ENCODE measurements around the gene LGALS3. TPM values are rescaled to one million over a fixed set of nuclear protein-coding genes. Genes with fewer than 3 reads are reported as not detected.
A peak's percentile ranks its signal among the peaks of the same experiment; 100 is the strongest.

The LGALS3 gene
- polyA plus RNA-seq, 10 donors, result 26.6 to 80.8 (median 36.5) TPM

DNA sequence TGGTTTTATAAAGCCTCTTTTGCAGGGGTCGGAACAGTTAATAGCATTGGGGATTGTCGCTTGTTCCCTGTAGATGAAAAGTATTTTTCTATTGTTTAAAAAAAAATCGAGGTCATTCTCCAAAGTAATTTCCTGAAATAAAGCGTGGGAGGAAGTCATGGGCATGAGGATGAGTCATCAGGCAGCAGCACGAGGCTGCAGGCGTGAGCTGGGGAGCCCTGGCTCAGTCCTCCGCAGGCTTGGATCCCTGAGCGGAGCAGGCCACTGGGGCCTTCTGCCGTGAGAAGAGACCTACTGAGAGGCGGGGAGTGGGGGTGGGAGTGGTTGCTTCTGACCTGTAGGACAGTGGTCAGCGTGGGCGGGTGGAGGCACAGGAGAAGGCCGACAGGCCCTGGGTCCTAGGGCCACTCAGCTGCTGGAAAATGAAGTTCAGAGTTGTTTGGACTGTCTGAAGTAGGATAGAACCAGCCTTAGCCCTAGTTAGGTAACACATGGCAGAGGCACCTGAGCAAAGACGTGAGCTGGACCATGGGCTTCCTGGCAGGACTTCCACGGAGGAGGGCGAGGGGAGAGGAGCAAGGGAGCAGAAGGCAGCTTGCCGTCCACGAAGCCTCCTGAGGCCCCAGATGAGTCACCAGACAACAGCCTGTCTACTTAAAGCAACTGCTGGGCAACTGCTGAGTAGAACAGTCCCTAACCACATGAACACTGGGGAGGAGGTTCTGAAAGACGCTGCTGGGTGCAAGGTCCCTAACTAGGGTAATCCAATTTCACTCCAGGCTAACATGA, 21.1 kb upstream of the LGALS3 start:
- peak; percentile 76 to 87 (median 81) for DNase-seq

DNA sequence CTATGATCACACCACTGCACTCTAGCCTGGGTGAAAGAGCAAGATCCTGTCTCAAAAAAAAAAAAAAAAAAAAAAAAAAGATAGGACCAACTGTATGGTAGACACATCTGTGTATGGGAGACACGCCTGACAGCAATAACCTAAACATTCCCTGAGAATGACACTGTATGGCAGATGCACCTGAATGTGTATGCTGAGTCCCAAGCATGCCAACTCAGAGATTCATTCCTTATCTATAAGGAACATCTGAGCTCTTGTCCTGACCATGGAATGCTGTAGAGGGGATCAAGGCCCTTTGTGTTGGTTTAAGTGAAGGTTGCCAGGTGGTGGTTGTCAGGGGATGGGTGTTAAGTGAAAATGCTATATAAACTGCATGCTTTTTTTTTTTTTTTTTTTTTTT, 19.2 kb upstream of the LGALS3 start:
- no peak for DNase-seq

DNA sequence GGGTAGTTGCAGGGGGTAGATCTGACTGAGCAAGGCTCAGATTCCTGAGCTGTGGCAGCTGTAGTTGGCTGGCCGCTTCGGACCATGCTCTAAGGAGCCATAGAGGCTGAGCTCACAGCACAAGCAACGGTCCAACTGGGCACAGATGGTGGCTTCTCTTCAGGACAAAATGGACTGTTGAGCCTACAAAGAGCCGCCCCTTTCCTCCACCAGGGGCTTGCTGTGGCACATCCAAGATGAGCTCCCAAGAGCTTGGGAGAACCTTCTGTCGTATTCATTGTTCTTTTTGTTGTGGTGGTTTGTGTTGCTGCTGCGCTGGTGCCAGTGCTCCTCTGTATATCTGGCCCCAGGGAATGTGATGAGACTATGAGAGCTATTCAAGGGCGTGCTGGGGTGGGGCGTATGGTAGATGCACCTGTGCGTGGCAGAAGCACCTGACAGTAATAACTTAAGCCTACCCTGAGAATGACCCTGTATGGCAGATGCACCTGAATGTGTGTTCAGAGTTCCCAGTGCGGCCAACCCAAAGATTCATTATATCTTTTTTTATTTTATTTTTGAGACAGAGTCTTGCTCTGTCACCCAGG, 17.8 kb upstream of the LGALS3 start:
- no peak for DNase-seq

DNA sequence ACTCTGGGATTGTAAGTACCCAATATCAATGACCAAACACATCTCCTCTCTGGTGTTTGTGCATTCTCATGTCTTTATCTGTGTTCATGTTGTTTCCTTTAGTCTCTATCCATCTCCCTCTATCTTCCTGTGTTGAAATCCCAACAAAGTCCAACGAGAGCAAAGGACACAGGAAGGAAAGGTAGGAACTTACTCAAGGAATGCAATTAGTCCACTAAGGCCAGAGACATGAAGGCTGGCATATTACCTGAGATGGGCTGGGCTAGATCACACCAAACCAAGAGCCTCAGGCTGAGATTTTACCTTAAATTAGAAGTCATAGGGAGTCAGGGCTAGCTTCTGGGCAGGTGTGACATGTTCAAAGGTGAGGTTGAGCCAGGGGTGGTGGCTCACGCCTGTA, 14.3 kb upstream of the LGALS3 start:
- DNase-seq, result no peak

DNA sequence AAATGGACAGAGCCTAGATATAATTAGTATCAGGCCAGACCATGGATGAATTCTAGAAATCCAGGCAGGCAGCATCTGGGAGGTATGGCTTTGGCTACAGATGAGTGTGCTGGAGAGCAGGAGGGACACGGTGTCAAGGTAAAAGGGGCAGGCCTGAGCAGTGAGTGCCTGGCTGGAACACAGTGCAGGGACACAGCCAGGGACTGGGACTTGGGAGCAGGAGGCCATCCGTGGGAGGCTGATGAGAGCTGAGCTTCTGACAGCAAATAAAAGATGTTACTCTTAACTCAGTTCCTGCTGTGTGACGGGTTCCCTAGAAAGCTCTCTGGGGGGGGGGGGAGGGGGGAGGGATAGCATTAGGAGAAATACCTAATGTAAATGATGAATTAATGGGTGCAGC, 13.6 kb upstream of the LGALS3 start:
- DNase-seq, result no peak

DNA sequence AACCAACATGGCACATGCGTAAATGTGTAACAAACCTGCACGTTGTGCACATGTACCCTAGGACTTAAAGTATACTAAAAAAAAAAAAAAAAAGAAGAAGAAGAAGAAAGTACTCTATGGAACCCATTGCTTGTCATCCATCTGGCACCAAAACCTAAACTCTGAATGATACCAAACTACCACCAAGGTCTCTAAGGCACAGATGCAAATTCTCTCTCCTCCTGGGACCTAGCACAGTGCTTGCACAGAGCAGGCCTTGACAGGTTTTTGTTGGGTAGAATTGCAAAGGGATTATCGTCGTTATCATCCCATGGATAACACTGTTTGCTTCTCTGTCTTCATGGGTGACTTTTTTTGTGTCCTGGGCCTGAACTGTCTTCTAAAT, 13.2 kb upstream of the LGALS3 start:
- no peak for DNase-seq

DNA sequence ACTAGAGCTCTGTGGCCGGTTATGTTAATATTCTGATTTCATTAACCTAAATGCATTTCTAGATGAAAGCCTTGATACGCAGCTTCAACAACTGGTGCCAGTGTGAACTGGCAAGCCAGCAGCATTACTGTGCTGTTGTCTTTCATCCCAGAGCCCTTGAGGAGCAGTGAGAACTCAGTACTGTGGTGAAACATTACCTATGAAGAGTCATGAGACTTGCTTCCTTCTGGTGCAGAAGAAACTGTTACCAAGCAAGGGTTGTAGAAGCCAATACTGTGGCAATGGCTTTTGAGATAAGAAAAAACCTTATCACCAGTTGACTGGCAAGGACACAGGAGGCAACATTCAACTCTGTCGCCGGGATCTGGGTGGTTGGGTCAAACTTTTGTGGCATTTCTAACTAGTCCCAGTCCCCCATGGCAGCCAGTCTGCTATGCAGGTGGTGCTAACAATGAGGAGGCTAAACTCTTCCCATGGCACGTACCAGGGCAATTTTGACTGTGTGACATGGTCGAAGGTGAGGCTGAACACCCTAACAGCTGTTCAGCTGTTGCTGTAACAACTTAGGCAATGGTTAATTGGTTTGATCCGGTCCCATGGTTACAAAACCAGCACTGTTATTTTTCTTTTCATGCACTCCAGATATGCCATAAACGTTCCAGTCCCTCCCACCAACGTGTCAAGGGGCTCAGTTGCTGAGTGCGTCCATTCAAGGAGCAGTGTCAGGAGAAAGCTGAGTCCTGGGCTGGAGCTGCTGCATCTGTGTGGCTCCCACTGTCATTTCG, 12.6 kb upstream of the LGALS3 start:
- DNase-seq, result no peak

DNA sequence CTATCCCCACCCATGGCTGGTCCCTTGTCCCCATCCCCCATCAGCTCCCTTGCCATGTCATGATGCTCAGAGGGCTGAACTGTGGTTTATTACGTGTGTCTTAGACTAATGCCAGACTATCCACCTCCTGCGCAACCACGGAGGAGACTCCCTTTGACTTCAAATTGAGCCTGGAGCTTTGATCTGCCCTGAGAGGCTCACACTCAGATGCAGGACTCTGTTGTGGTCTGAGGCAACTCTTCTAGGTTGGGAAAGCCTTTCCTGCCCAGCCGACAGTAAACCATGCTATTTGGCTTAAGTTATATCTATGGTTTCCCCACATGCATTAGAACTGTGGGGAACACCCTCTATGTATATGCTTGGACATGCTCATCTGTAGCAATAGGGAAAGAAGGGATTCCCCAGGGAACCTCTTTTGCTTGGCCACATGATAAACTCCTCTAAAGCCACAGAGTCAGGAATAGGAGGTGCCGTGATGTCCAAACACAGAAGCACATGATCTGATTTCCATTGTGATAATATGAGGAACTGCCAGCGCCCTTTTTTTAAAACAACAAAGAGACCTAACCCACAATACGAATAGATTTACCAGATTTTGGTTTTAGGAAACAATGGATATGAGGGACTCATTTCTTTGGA, 11.1 kb upstream of the LGALS3 start:
- no peak for DNase-seq

DNA sequence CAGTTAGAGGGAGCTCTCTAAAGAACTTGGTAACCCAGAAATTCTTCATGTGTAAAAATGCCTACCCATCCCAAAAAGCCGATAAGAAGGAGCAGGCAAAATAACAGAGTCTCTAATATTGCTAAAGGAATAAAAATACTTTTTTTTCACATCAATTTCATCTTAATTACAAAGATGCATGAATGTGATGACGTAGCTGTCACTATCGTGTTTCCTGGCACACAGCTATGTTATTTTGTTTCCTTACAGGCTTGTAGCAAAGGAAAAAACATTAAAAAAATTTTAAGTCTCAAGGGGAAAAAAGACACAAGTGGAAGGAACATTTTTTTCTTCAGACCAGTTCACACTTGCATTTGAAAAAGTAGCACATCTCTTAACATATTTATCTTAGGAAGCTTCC, 10.3 kb upstream of the LGALS3 start:
- DNase-seq, result no peak

DNA sequence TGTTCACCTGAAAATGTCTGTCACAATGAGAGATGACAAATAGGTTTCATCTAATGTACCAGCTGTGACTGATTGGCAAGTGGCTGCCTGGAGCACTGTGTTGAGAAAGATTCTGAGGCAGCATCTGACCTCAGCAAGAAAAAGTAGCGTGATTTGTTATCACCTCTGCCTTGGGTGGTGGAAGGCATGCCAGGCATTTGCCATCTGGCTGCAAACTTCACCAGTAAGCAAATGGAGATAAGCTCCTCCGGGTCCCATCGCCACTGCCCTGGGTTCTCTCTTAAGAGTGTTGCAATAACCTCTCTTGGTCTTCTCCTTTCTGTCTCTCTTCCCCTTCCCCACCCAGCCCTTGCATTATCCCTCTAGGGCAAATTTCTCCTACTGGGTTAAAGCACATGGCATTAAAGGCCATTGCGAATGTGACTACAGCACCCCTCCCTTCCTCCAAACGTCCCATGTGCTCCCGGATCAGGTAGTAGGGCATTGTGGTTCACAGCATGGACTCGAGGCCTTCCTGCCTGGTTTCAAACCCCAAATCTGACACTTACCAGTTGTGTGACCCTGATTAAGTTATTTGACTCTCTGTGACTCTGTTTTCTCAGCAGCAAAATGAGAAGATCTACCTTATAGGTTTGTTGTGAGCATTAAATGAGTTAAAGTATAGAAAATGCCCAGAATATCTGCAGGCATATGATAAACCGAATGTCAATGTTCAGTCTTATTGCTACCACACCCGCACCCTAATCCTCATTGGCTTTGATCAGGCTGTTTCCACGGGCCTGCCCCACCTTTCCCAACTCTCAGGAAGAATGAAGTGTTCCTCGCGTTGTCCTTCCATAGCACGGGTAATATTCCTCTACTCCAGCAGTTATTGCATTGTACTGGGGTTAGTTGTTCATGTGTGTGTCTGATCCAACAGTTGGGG, 8.2 kb upstream of the LGALS3 start:
- no peak for DNase-seq

DNA sequence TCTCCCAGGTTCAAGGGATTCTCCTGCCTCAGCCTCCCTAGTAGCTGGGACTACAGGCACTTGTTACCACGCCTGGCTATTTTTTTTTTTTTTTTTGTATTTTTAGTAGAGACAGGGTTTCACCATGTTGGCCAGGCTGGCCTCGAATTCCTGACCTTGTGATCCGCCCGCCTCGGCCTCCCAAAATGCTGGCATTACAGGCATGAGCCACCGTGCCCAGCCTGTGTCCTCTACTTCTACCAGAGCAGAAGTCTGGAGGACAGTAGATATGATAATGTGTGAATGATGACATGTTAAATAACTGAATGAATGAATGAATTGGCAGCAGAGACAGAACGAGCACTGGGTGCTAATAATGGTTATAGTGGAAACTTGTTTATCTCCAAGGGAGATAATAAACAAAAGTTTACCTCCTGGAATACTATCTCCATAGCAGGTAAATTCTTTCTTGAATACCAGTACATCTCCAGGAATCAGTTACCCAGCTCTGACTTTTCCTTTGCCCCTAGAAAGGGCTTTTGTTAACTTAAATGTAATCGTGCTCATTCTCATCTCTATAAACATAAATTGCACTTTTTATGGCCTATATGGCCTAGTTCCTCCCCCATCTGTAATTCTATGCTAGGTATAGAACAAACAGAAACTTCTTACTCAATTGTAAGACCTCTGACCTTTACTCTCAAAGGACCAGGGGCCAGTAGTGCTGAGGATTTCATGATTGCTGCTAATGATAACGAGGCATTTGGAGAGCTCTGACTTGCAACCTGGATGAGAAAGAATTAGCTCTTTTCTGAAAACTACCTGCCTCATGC, 7.2 kb upstream of the LGALS3 start:
- DNase-seq, result no peak

DNA sequence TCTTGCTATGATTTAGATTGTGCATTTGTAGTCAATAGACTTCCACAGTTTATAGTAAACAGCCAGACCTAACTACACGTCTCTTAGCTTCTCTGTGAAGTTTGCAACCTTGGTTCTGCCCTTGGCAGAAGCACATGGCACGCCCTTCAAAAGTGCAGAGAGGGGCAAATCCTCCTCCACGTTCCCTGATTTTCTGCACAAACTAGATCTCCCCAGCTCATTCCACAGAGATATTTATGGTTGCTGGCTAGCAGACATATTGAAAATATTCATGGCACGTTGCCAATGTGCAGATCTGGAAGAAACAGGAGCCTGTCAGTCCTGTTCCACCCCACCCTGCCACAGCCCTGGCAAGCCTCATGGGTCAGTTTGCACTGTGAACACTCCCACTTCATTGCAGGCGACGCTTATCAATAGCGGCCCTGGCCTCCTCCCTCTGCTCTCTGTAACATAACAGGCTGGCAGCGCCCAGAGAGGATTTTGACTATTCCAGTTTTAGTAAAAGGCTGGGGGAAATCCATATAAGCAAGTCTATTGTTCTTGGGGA, 6.5 kb upstream of the LGALS3 start:
- DNase-seq, result peak in 1 of 3 donors; percentile 81

DNA sequence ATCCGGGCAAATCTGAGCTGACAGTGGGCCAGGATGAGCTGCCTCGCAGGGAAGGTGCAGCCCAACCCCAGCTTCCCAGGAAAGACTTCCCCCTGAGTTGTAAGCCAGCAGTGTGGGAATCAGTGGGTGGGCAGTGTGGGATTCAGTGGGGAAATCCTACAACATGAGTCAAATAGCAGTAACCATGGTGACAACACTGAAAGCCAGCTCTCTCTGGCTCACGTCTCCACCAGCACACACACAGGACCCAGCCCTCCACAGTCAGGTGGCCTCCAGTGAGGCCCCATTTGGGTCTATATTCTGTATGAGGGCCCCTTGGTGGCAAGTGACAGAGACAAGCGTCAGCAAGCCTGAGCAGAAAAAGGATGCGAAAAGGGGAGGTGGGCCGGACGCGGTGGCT, 6.0 kb upstream of the LGALS3 start:
- DNase-seq, result peak; percentile 42 to 83 (median 78)

DNA sequence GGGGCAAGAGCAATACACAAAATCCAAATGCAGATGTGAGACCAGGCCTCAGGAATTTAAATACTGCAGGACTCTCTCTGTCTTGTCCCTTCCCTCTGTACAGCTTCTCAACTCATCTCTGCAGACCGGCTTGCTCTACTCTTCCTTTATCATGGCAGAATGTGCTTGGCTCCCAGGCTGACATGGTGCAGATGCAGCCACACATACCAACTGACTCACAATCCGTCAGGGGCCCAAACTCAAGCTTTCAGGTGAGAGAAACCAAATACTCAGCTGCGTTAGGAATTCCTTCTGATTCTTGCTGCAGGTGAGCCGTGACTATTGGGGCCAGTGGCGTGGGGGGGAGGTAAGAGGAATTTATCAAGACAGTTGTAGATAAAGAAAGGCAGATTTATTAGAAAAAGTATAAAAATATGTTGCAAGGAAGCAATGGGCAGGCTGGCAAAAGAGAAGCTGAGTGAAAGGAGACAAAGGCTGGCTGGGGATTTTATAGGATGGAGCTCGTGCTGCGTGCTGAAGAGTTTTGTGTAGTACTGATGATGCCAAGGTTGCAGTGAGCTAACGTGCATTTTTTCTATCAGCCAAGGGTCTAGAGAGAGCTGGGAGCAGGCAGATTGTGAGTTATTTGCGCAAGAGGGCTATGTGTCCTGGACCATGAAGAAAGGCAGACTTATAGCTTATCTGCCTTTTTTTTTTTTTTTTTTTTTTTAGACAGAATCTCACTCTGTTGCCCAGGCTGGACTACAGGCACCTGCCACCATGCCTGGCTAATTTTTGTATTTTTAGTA, 5.0 kb upstream of the LGALS3 start:
- DNase-seq, result no peak

DNA sequence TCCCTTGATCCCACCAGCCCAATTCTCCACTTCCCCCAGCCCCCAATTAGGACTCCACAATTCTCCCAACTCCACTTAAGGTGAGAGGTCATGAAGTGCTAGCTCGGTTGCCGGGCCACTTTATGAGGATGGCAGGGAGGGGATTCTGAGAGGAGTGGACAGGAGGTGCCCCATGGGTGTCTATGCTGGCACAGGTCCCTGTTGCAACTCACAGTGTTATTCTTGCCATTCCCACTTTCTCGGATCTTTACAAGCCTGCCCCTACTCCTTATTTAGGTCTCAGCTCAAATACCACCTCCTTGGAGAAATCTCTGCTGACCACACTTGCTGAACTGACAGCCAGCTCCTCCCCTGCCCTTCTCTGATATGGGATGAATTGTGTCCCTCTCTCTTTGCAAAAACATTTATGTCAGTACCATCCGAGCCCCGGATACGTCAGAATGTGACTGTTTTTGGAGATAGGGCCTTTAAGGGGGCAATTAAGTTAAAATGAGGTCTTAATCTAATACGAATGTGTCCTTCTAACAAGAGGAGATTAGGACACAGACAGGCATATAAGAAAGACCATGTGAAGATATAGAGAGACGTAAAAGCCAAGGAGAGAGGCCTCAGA, 4.2 kb upstream of the LGALS3 start:
- no peak for DNase-seq

DNA sequence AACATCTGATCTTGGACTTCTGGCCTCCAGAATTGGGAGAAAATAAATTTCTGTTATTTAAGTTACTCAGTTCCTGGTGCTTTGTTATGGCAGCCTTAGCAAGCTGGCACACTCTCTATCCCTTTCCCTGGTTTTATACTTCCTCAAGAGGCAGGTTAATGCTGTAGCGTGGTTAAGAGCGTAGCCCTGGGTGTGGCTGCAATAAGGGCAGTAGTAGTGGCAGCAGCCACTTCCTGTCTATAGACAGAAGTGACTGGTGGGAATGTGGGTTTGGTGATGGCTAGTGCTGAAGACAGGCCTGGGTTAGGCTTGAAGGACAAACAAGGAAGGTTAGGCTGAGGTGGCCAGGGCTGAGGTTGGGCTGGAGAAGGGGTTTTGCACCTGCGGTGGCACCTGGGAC, 3.6 kb upstream of the LGALS3 start:
- no peak for DNase-seq

DNA sequence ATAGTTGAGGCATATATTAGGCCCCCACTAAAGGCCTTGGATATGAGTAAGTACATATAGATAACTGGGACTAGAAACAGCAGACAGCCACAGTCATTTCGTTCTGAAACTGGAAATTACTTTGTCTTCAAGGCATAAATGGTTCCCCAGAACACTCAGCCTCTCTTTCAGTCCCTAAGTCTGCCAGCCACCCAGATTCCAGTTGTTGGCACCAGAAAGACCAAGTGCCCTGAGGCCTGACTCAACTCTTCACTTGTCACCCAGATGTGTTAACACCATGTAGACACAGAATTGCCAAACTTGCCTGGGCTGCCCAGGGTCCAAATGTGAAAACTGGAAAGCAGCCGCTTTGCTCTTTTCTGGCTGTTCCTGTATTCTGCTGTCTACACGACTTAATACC, 3.0 kb upstream of the LGALS3 start:
- no peak for DNase-seq

DNA sequence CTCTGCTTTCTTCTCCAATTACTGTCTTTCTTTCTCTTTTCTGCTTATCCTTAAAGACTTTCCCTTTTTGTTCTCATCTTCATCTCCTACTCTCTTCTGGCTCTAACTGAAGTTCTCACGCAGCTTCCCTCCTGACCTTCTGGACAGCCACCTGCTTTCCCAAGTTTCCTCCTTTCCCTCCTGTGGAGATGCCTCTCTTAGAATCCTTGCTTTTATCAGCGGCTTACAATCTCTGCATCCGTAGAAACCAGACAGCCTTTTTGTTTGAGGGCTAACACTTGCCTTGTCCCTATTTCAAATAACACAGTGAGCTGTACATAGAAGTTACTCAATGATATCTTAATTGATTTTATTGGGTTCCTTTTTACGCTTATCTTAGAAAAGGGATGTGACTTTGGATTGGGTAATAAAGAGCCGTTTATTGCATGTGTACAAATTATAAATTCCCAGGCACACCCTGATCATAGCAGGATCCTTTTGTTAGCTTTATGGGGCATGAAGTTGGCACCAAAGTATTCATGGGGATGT, 2.1 kb upstream of the LGALS3 start:
- no peak for DNase-seq
